GM23338 (cell line): ENCODE measurements around the gene PKNOX2. TPM values are rescaled to one million over a fixed set of nuclear protein-coding genes. Genes with fewer than 3 reads are reported as not detected.

ENCODE experiments used
- ATAC-seq: fragments of 200-7000 bp; cut with Tn5 transposase; 3 replicates; pipeline ENCODE4 v1.9.1; 2020
- DNase-seq: peaks from one replicate; pipeline ENCODE4 v3.0.0-alpha.2; 2015; ENCODE audit warnings: low spot score
- H2AFZ ChIP-seq: fragments of 200-600 bp; sonication (generic); 2 replicates; pipeline ENCODE4 v1.8.0; 2016; ENCODE audit warnings: antibody characterized with exemption, mild to moderate bottlenecking, moderate library complexity
- H3F3A ChIP-seq: fragments of 200-600 bp; sonication (generic); replicated peaks from 2 replicates; pipeline ENCODE4 v1.8.0; 2017; ENCODE audit warnings: antibody characterized with exemption, mixed run types, low read depth
- H3K27ac ChIP-seq: fragments of 200-600 bp; sonication (generic); 2 replicates; pipeline ENCODE4 v1.6.1; 2016; ENCODE audit warnings: low read depth
- H3K27me3 ChIP-seq: fragments of 200-600 bp; sonication (generic); 2 replicates; pipeline ENCODE4 v1.8.0; 2016; ENCODE audit warnings: mild to moderate bottlenecking, mixed run types, moderate library complexity; ENCODE audit not compliant: insufficient read depth
- H3K36me3 ChIP-seq: fragments of 200-600 bp; sonication (generic); 2 replicates; pipeline ENCODE4 v1.8.0; 2016; ENCODE audit warnings: mild to moderate bottlenecking; ENCODE audit not compliant: insufficient read depth
- H3K4me1 ChIP-seq: fragments of 200-600 bp; sonication (generic); 2 replicates; pipeline ENCODE4 v1.8.0; 2016; ENCODE audit warnings: mild to moderate bottlenecking, moderate library complexity; ENCODE audit not compliant: insufficient read depth
- H3K4me2 ChIP-seq: fragments of 200-600 bp; sonication (generic); 2 replicates; pipeline ENCODE4 v1.7.1; 2017; ENCODE audit warnings: mixed run types
- H3K4me3 ChIP-seq: fragments of 200-600 bp; sonication (generic); 2 replicates; pipeline ENCODE4 v1.6.1; 2016; ENCODE audit warnings: mixed run types
- H3K79me2 ChIP-seq: fragments of 200-600 bp; sonication (generic); replicated peaks from 2 replicates; pipeline ENCODE4 v1.8.0; 2017; ENCODE audit warnings: mild to moderate bottlenecking; ENCODE audit not compliant: insufficient read depth
- H3K9me2 ChIP-seq: fragments of 200-600 bp; sonication (generic); 2 replicates; pipeline ENCODE4 v1.8.0; 2017; ENCODE audit not compliant: insufficient read depth
- H4K20me1 ChIP-seq: fragments of 200-600 bp; sonication (generic); replicated peaks from 2 replicates; pipeline ENCODE4 v1.8.0; 2017; ENCODE audit warnings: mild to moderate bottlenecking; ENCODE audit not compliant: insufficient read depth
- H3K27ac Mint-ChIP-seq: 2 replicates; pipeline ENCODE4 v1.8.0; 2020; ENCODE audit warnings: inconsistent platforms, mild to moderate bottlenecking, moderate library complexity, mixed read lengths
- H3K27me3 Mint-ChIP-seq: 3 replicates; pipeline ENCODE4 v1.8.0; 2022; ENCODE audit warnings: low read depth, mild to moderate bottlenecking, moderate library complexity, mixed read lengths, inconsistent platforms; ENCODE audit not compliant: insufficient read depth, poor library complexity
- H3K36me3 Mint-ChIP-seq: 3 replicates; pipeline ENCODE4 v1.8.0; 2021; ENCODE audit warnings: low read depth, mild to moderate bottlenecking, inconsistent platforms, moderate library complexity, mixed read lengths
- H3K4me1 Mint-ChIP-seq: 3 replicates; pipeline ENCODE4 v1.8.0; 2020; ENCODE audit warnings: mild to moderate bottlenecking, inconsistent platforms, mixed read lengths
- H3K4me3 Mint-ChIP-seq: 3 replicates; pipeline ENCODE4 v1.8.0; 2021; ENCODE audit warnings: moderate library complexity, mild to moderate bottlenecking, inconsistent platforms, mixed read lengths
- H3K9me3 Mint-ChIP-seq: 3 replicates; pipeline ENCODE4 v1.8.0; 2020; ENCODE audit warnings: moderate library complexity, mild to moderate bottlenecking, inconsistent platforms, mixed read lengths
- CREB1 ChIP-seq: fragments of 250-450 bp; sonication (Bioruptor Pico); IDR thresholded peaks from 2 replicates; pipeline ENCODE4 v1.5.0; 2020; ENCODE audit warnings: low read depth, mild to moderate bottlenecking, moderate library complexity
- CTCF ChIP-seq, 2 experiments: fragments of 200-600 bp in 1 of 2; sonication (generic) in 1 of 2; conservative IDR thresholded peaks; 2 replicates each; pipeline versions ENCODE4 v1.5.1 to v1.6.1; 2016 to 2017; ENCODE audit warnings: antibody characterized with exemption in 2 of 2, low read depth in 2 of 2, mild to moderate bottlenecking in 2 of 2, moderate library complexity in 1 of 2
- ETS1 ChIP-seq: IDR thresholded peaks from 2 replicates; pipeline ENCODE4 v1.6.1; 2016; ENCODE audit warnings: antibody characterized with exemption
- EZH2 ChIP-seq: fragments of 200-600 bp; sonication (generic); IDR thresholded peaks from one replicate; pipeline ENCODE4 v1.8.0; 2017; ENCODE audit warnings: antibody characterized with exemption, mild to moderate bottlenecking, low read depth; ENCODE audit not compliant: unreplicated experiment
- EZH2phosphoT487 ChIP-seq: fragments of 200-600 bp; sonication (generic); IDR thresholded peaks from one replicate; pipeline ENCODE4 v1.8.1; 2018; ENCODE audit warnings: antibody characterized with exemption; ENCODE audit not compliant: unreplicated experiment
- JUNB ChIP-seq: IDR thresholded peaks from one replicate; pipeline ENCODE4 v1.6.1; 2016; ENCODE audit warnings: antibody characterized with exemption; ENCODE audit not compliant: unreplicated experiment
- NANOG ChIP-seq: IDR thresholded peaks from 2 replicates; pipeline ENCODE4 v1.6.1; 2016; ENCODE audit warnings: antibody characterized with exemption, borderline replicate concordance
- POLR2AphosphoS5 ChIP-seq: IDR thresholded peaks from 2 replicates; pipeline ENCODE4 v1.6.1; 2016; ENCODE audit warnings: antibody characterized with exemption, low read depth
- REST ChIP-seq: IDR thresholded peaks from one replicate; pipeline ENCODE4 v1.6.1; 2018; ENCODE audit warnings: antibody characterized with exemption; ENCODE audit not compliant: unreplicated experiment
- STAT1 ChIP-seq: IDR thresholded peaks from one replicate; pipeline ENCODE4 v1.6.1; 2016; ENCODE audit warnings: antibody characterized with exemption; ENCODE audit not compliant: unreplicated experiment
- ZNF114 ChIP-seq: fragments of 250-450 bp; sonication (Bioruptor Pico); IDR thresholded peaks from 2 replicates; pipeline ENCODE4 v1.5.0; 2020; ENCODE audit warnings: mild to moderate bottlenecking, moderate library complexity
- ZNF331 ChIP-seq: fragments of 250-450 bp; sonication (Bioruptor Pico); IDR thresholded peaks from 2 replicates; pipeline ENCODE4 v1.5.0; 2020; ENCODE audit warnings: low read depth, mild to moderate bottlenecking, moderate library complexity
- ZNF462 ChIP-seq: fragments of 250-450 bp; sonication (Bioruptor Pico); IDR thresholded peaks from 2 replicates; pipeline ENCODE4 v1.5.0; 2020; ENCODE audit warnings: mild to moderate bottlenecking, moderate library complexity
- polyA plus RNA-seq: library from polyadenylated mRNA; unstranded; fragments of >200 nt; fragmentation: Nextera tagmentation; extraction: Ambion mirVana; gene quantifications from 2 replicates; pipeline ENCODE4 v1.2.1, GENCODE V29; 2016
- total RNA-seq: library from RNA; depleted of rRNA; stranded (reverse); fragments of >200 nt; shearing (Covaris generic); gene quantifications from 2 replicates; pipeline ENCODE4 v1.2.3, GENCODE V29; 2014

The PKNOX2 gene
- total and polyA plus RNA-seq, 2 experiments from 2014 or later, result 0.42 to 0.83 TPM

GRCh38 chr11:125337836-125338834, 173.6 kb downstream of the PKNOX2 start:
- Mint-ChIP-seq H3K9me3 (no peaks in the 10 kb centered on the region), H3K36me3 (no peaks in the 10 kb centered on the region), H3K27ac (no peak overlapping the region), H3K27me3 (peaks cover 16% of the 10 kb centered on the region), H3K4me3 (no peak overlapping the region), H3K4me1 (peaks cover 19% of the 10 kb centered on the region)
- Histone ChIP-seq H3K9me2 (no peaks in the 10 kb centered on the region), H3K27ac (no peak overlapping the region), H3K79me2 (no peaks in the 10 kb centered on the region), H3K4me1 (peaks cover 13% of the 10 kb centered on the region), H4K20me1 (no peaks in the 10 kb centered on the region), H3F3A (no peaks in the 10 kb centered on the region), H3K4me2 (no peak overlapping the region), H3K27me3 (no peaks in the 10 kb centered on the region), H2AFZ (no peak overlapping the region), H3K4me3 (no peak overlapping the region), H3K36me3 (no peaks in the 10 kb centered on the region)
- ATAC-seq, result no peak
- TF ChIP-seq ETS1 (no peak), CTCF (conservative IDR thresholded peaks at IDR 0.05; ENCODE audit: low read depth in 2 of 2) (no peak), CREB1 (CRISPR knock-in tag) (no peak), JUNB (no peak), ZNF114 (CRISPR knock-in tag) (no peak), STAT1 (no peak), NANOG (no peak), POLR2AphosphoS5 (no peak), ZNF331 (CRISPR knock-in tag) (no peak), REST (no peak), ZNF462 (CRISPR knock-in tag) (no peak), EZH2phosphoT487 (no peak), EZH2 (no peak)
- DNase-seq, result no peak
